Psoas muscle (tissue), 8 donors: Measurements from ENCODE around the gene NANOS3. TPM values are rescaled to one million over a fixed set of nuclear protein-coding genes. Genes with fewer than 3 reads are reported as not detected.
A peak's percentile ranks its signal among the peaks of the same experiment; 100 is the strongest.

ENCODE experiments used
- ATAC-seq, 4 donors: fragments of 200-7000 bp; cut with Tn5 transposase; one replicate each; pipeline ENCODE4 v1.9.1; 2020; ENCODE audit warnings: moderate library complexity in 3 of 4, mild to moderate bottlenecking in 2 of 4
- DNase-seq, 2 donors: peaks; one replicate each; pipeline ENCODE4 v3.0.0-alpha.2; 2020
- H3K27ac ChIP-seq: fragments of 200-600 bp; one replicate; pipeline ENCODE4 v1.8.0; 2022
- H3K27me3 ChIP-seq, 3 donors: fragments of 200-600 bp in 1 of 3; one replicate each; pipeline versions ENCODE4 v1.6.1 to v1.8.0; 2013 to 2022; ENCODE audit warnings: low read length in 2 of 3, mild to moderate bottlenecking in 2 of 3, moderate library complexity in 1 of 3; ENCODE audit not compliant: insufficient read depth in 3 of 3
- H3K36me3 ChIP-seq, 2 donors: fragments of 200-600 bp in 1 of 2; one replicate each; pipeline versions ENCODE4 v1.6.1 to v1.8.0; 2013 to 2022; ENCODE audit warnings: low read depth in 1 of 2, mild to moderate bottlenecking in 1 of 2, moderate library complexity in 1 of 2; ENCODE audit not compliant: insufficient read depth in 1 of 2
- H3K4me1 ChIP-seq: fragments of 200-600 bp; one replicate; pipeline ENCODE4 v1.8.0; 2022
- H3K4me3 ChIP-seq: fragments of 200-600 bp; one replicate; pipeline ENCODE4 v1.8.0; 2022; ENCODE audit warnings: mild to moderate bottlenecking
- H3K9me3 ChIP-seq: fragments of 200-600 bp; one replicate; pipeline ENCODE4 v1.8.0; 2022
- WGBS, 3 donors: extraction: QIAGEN DNeasy Blood & Tissue Kit; methylation state at CpG; one replicate each; pipeline versions ENCODE4 v1.1.6 to v1.1.7; 2013; 5-methylcytosine and 5-hydroxymethylcytosine counted together
- intact Hi-C, 2 donors: fragments of 100-400 bp; cut with DNase I; formaldehyde crosslinking; loops; one replicate each; pipeline versions ENCODE4 v1.11.0 to v1.14.2; 2022
- polyA plus RNA-seq, 3 donors: library from polyadenylated mRNA; stranded (reverse); fragments of 200-250 nt; gene quantifications; one replicate each; pipeline ENCODE4 v1.2.3, GENCODE V29; 2013
- total RNA-seq, 4 donors: library from RNA; stranded (reverse); fragmentation: NEBNext Ultra II Directional in 2 of 4; extraction: Animal tissue kit (Norgen Biotek cat#: 25700) in 2 of 4; gene quantifications; one replicate each; pipeline versions ENCODE4 v1.2.1 to v1.2.4, GENCODE V29; 2021 to 2023
- TF ChIP-seq, protein P1 (sequence below): fragments of 200-600 bp; IDR thresholded peaks from one replicate; pipeline ENCODE4 v1.8.0; 2022; ENCODE audit warnings: antibody characterized with exemption
- donor health status: healthy with polysubstance abuse.
- donor health status: DM: no; HTN: no; CAD: no; lungs with moderate emphysema.
- donor health status: Bipolar disorder and iron deficiency.
- donor health status: healthy.
- donor health status: DM: yes; HTN: yes; CAD: no.
- donor health status: DM: no; HTN: no; CAD: no.
- donor health status: DM: no; HTN: no; CAD: no.
- donor health status: DM: yes; HTN: yes; CAD: no.

The NANOS3 gene
- total and polyA plus RNA-seq, 7 donors: not detected

DNA sequence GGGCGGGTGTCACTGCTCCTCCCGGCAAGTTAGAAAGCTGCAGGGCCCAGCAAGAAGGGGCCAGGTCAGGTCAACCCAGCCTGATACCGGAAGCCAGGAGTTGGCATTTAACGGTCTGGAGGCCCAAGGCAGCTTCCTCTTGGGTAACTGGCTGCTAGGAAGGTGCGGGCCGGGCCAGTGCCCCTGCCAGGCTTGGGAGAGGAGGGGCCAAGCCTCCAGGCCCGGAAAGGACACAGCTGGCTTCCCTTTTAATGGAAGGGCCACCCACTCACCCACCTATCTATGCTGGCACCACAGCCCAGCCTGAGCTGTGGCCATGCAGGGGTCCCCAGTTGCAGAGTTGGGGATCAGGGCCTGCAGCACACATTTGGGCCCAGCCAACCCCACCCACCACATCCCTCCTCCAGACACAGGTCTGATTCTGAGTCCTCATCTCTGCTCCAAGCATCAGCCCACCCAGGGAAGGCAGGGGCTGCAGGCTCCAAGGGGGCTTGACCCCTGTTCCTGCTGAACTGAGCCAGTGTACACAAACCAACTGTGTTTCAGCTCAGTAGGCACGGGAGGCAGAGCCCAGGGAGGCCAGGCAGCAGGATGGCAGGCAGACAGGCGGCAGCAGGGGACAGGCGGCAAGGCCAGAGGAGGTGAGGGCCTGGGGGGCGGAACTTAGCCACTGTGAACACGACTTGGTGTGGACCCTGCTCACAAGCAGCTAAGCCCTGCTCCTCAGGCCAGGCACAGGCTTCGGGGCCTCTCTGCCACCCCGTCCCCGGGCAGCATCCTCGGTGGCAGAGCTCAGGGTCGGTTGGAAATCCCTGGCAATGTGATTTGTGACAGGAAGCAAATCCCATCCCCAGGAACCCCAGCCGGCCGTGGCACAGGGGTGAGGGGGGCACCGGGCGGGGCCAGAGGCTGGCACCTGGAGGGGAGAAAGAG, 40.9 kb upstream of the NANOS3 start:
- peak in 1 of 4 donors; percentile 9 for ATAC-seq
- WGBS, 3 donors: 24 to 26% (median 25%) methylated on average over 21 of the region's 21 CpGs
- Histone ChIP-seq H3K36me3 (peaks cover 0 to 47% of the 10 kb centered on the region in 2 donors), H3K27ac (peak overlapping the region; percentile 100), H3K9me3 (no peaks in the 10 kb centered on the region), H3K4me3 (peak overlapping the region; percentile 99), H3K27me3 (no peaks in the 10 kb centered on the region), H3K4me1 (peaks cover 44% of the 10 kb centered on the region)
- TF ChIP-seq, protein P1, sequence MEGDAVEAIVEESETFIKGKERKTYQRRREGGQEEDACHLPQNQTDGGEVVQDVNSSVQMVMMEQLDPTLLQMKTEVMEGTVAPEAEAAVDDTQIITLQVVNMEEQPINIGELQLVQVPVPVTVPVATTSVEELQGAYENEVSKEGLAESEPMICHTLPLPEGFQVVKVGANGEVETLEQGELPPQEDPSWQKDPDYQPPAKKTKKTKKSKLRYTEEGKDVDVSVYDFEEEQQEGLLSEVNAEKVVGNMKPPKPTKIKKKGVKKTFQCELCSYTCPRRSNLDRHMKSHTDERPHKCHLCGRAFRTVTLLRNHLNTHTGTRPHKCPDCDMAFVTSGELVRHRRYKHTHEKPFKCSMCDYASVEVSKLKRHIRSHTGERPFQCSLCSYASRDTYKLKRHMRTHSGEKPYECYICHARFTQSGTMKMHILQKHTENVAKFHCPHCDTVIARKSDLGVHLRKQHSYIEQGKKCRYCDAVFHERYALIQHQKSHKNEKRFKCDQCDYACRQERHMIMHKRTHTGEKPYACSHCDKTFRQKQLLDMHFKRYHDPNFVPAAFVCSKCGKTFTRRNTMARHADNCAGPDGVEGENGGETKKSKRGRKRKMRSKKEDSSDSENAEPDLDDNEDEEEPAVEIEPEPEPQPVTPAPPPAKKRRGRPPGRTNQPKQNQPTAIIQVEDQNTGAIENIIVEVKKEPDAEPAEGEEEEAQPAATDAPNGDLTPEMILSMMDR: no peak
- peak; percentile 65 to 81 for DNase-seq
- intact Hi-C loops: no loop called here

DNA sequence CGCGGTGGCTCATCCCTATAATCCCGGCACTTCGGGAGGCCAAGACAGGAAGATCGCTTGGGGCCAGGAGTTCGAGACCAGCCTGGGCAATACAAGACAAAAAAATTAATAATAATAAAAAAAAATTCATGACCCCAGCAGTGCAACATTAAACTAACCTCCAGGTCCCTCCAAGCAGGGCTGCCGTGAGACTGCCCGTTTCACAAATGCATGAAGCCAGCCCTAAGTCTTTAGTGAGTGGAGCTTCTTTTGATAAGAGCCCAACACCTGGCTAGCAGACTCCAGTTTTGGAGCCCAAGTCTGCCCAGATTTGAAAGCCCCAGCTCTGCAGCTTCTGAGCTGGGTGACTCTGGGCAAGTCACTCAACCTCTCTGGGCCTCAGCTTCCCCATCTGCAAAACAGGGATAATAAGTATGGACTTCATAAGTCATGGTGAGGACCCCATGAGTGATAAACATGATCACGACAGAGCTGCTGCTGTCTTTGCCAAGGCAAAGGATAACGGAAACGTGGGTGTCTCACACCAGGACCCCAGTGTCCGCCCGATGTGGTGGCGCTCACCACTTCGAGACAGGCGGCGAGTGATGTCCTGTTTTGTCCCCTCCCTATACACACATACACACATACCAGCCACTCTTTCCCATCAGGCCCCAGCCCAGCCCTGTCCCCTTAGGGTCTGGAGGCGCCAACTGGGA, 38.4 kb upstream of the NANOS3 start:
- peaks cover 49% of the 10 kb centered on the region for H3K4me1 ChIP-seq
- WGBS, 3 donors: 27 to 30% (median 28%) methylated on average over 18 of the region's 18 CpGs
- intact Hi-C loops: no loop called here
- TF ChIP-seq, protein P1: no peak
- peak overlapping the region; percentile 99 for H3K4me3 ChIP-seq
- H3K27me3 ChIP-seq: no peaks in the 10 kb centered on the region
- ATAC-seq (no peak), DNase-seq (no peak)
- H3K27ac ChIP-seq: peak overlapping the region; percentile 100
- peaks cover 0 to 47% of the 10 kb centered on the region in 2 donors for H3K36me3 ChIP-seq
- H3K9me3 ChIP-seq: no peaks in the 10 kb centered on the region

DNA sequence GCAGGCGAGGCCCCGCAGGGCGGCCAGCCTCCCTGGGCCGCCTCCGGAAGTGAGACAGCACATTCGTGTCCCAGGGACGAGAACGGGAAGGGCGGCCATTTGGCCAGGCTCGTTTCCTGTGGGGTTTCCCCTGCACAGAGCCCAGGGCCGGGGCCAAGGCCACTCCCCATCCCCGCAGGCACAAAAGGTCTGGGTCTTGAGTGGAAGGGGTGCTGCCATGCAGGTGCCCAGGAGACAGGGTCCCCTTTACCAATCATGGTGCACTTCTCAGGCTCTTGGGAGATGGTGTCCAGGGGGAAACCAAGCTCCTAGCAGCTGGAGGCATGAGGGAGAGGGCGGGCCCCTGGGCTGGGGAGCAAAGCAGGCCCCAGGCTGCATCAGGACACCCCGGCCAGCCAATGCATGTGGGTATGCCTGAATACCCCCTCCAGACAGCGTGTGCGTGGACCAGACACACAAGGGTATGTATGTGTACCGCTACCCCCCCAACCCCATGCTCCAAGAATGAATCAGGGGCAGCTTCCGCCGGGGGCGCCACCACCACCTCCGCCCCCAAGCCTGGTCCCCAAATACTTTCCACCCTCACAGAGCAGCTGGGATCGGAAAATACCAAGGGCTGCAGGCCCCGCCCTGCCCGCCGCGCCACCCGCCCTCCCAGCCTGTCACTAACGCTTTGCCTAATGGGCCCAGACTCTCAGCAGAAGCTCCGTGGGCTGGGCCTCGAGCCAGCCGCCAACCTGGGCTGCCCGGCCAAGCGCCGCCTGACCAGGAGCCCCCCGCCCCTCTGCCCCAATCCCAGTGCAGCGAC, 37.6 kb upstream of the NANOS3 start:
- peaks cover 0 to 43% of the 10 kb centered on the region in 2 donors for H3K36me3 ChIP-seq
- H3K27ac ChIP-seq: peak overlapping the region; percentile 100
- H3K9me3 ChIP-seq: no peaks in the 10 kb centered on the region
- intact Hi-C loops: no loop called here
- TF ChIP-seq, protein P1: peak; percentile 7
- DNase-seq: peak; percentile 93 to 96
- H3K27me3 ChIP-seq: no peaks in the 10 kb centered on the region
- 0 to 1% (median 1%) methylated on average over 26 to 36 of the region's 36 CpGs for WGBS, 3 donors
- peak; percentile 56 to 68 (median 60) for ATAC-seq
- peaks cover 51% of the 10 kb centered on the region for H3K4me1 ChIP-seq
- peak overlapping the region; percentile 99 for H3K4me3 ChIP-seq

DNA sequence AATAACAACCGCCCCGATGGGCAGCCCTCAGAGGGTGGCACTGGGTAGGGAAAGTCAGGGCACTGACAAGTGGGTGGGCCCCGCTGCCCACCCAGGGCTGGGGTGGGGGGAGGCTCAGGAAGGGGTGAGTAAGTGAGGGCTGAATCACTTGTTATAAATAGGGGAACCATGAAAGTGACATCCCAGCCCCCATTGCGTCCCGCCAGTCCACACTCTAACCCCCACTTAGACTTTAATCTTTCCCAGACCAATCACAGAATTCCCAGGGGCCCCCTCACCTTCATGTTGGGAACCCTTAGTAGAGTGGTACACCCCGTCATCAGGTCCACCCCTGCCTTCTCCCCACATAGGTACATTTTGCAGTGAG, 37.0 kb upstream of the NANOS3 start:
- Histone ChIP-seq H3K27ac (peak overlapping the region; percentile 100), H3K27me3 (no peaks in the 10 kb centered on the region), H3K4me1 (peaks cover 45% of the 10 kb centered on the region), H3K36me3 (peaks cover 0 to 37% of the 10 kb centered on the region in 2 donors), H3K4me3 (peak overlapping the region; percentile 99), H3K9me3 (no peaks in the 10 kb centered on the region)
- WGBS, 3 donors: 2 to 6% (median 2%) methylated on average over 6 of the region's 6 CpGs
- no peak for DNase-seq
- ATAC-seq: peak; percentile 48 to 67 (median 54)
- TF ChIP-seq, protein P1: no peak
- intact Hi-C loops: loop anchor here in 1 of 2 donors (5.0 kb wide), 1 partner anchor 688 kb away; the partner anchor contains the start of genes IER2 and STX10
